Colonic mucosa (tissue), 4 donors: ENCODE data around the gene GNL3L. TPM values are rescaled to one million over a fixed set of nuclear protein-coding genes. Genes with fewer than 3 reads are reported as not detected.

Experiments used
- DNase-seq: peaks from one replicate; pipeline ENCODE4 v3.0.0-alpha.2; 2020
- H3K27ac ChIP-seq: fragments of 200-600 bp; one replicate; pipeline ENCODE4 v1.8.0; 2021
- H3K27me3 ChIP-seq: fragments of 200-600 bp; one replicate; pipeline ENCODE4 v1.8.0; 2021
- H3K36me3 ChIP-seq: fragments of 200-600 bp; one replicate; pipeline ENCODE4 v1.8.0; 2021
- H3K4me1 ChIP-seq: fragments of 200-600 bp; one replicate; pipeline ENCODE4 v1.8.0; 2021; ENCODE audit warnings: mild to moderate bottlenecking
- H3K4me3 ChIP-seq: fragments of 200-600 bp; one replicate; pipeline ENCODE4 v1.8.0; 2021
- H3K9ac ChIP-seq, 2 donors: one replicate each; pipeline ENCODE4 v1.7.0; 2013; ENCODE audit warnings: control low read depth in 2 of 2, low read depth in 2 of 2, low read length in 2 of 2
- H3K9me3 ChIP-seq: fragments of 200-600 bp; one replicate; pipeline ENCODE4 v1.8.0; 2021
- CTCF ChIP-seq: fragments of 200-600 bp; IDR thresholded peaks from one replicate; pipeline ENCODE4 v1.8.0; 2022; ENCODE audit warnings: antibody characterized with exemption, mild to moderate bottlenecking
- intact Hi-C: fragments of 100-400 bp; cut with DNase I; formaldehyde crosslinking; loops from one replicate; pipeline ENCODE4 v1.14.1; 2022
- total RNA-seq, 2 donors: library from RNA; stranded (reverse); fragmentation: NEBNext Ultra II Directional in 1 of 2; extraction: Animal tissue kit (Norgen Biotek cat#: 25700) in 1 of 2; gene quantifications; one replicate each; pipeline ENCODE4 v1.2.1, GENCODE V29; 2021
- donor health status: healthy.
- donor health status: DM: no; HTN: no; CAD: no.
- donor health status: DM: no; HTN: no; CAD: no.

Gene GNL3L
- total RNA-seq, 2 donors from 2014 or later: 23.5 to 38.3 TPM

GRCh38 chrX:54496936-54497335 lies 33.1 kb upstream of the GNL3L start:
- Histone ChIP-seq H3K36me3 (no peaks in the 10 kb centered on the region), H3K9ac (no peak overlapping the region), H3K4me3 (no peak overlapping the region), H3K27ac (no peak overlapping the region), H3K27me3 (no peaks in the 10 kb centered on the region), H3K4me1 (no peaks in the 10 kb centered on the region), H3K9me3 (no peaks in the 10 kb centered on the region)
- DNase-seq: no peak
- intact Hi-C loops: no loop called here
- no peak for TF ChIP-seq CTCF

- H3K9ac ChIP-seq: no peak overlapping the region
- no peaks in the 10 kb centered on the region for H3K9me3 ChIP-seq
- no peak for DNase-seq
- H3K27ac ChIP-seq: no peak overlapping the region
- no peaks in the 10 kb centered on the region for H3K27me3 ChIP-seq
- no peak overlapping the region for H3K4me3 ChIP-seq
- intact Hi-C loops: no loop called here
- no peak for TF ChIP-seq CTCF
- no peaks in the 10 kb centered on the region for H3K4me1 ChIP-seq
- H3K36me3 ChIP-seq: no peaks in the 10 kb centered on the region
Observed at GRCh38 chrX:54509400-54509799, 20.6 kb upstream of the GNL3L start.

- Histone ChIP-seq H3K27ac (no peak overlapping the region), H3K9ac (no peak overlapping the region), H3K4me3 (no peak overlapping the region), H3K4me1 (no peaks in the 10 kb centered on the region), H3K27me3 (no peaks in the 10 kb centered on the region), H3K36me3 (no peaks in the 10 kb centered on the region), H3K9me3 (no peaks in the 10 kb centered on the region)
- intact Hi-C loops: loop anchor here (2.0 kb wide), 1 partner anchor 44 kb away; no protein-coding TSS in a partner anchor
- no peak for TF ChIP-seq CTCF
- no peak for DNase-seq
Observed at GRCh38 chrX:54529151-54529550, 868 bp upstream of the GNL3L start.

- TF ChIP-seq CTCF: no peak
- H3K4me3 ChIP-seq: peak overlapping the region; percentile 67
- no peaks in the 10 kb centered on the region for H3K9me3 ChIP-seq
- peak overlapping the region; percentile 57 for H3K27ac ChIP-seq
- no peak for DNase-seq
- peak overlapping the region; percentile 75 to 76 for H3K9ac ChIP-seq
- no peaks in the 10 kb centered on the region for H3K36me3 ChIP-seq
- no peaks in the 10 kb centered on the region for H3K27me3 ChIP-seq
- H3K4me1 ChIP-seq: no peaks in the 10 kb centered on the region
- intact Hi-C loops: no loop called here
Observed at GRCh38 chrX:54530357-54530900, 410 bp downstream of the GNL3L start.

GRCh38 chrX:54534271-54534670 lies 4.3 kb downstream of the GNL3L start:
- no peaks in the 10 kb centered on the region for H3K9me3 ChIP-seq
- H3K4me1 ChIP-seq: no peaks in the 10 kb centered on the region
- H3K4me3 ChIP-seq: no peak overlapping the region
- no peaks in the 10 kb centered on the region for H3K36me3 ChIP-seq
- TF ChIP-seq CTCF: no peak
- no peaks in the 10 kb centered on the region for H3K27me3 ChIP-seq
- no peak for DNase-seq
- no peak overlapping the region for H3K9ac ChIP-seq
- H3K27ac ChIP-seq: no peak overlapping the region
- intact Hi-C loops: no loop called here
